SK-N-SH (cell line): ENCODE data around the gene GATM. TPM values are rescaled to one million over a fixed set of nuclear protein-coding genes. Genes with fewer than 3 reads are reported as not detected.

Experiments
- CTCF ChIA-PET: fragments of 300-600, 350-600 bp; formaldehyde crosslinking; extraction: SDS; loops from one replicate; lab custom pipeline; 2021; lab: Yijun Ruan, JAX
- POLR2A ChIA-PET: fragments of 350-600 bp; sonication (Branson Sonifier 250); formaldehyde crosslinking; extraction: SDS; loops from one replicate; lab custom pipeline; 2020; ENCODE audit warnings: antibody characterized with exemption, inconsistent platforms; lab: Yijun Ruan, JAX
- DNase-seq: peaks from one replicate; pipeline ENCODE4 v3.0.0; 2012
- H2AFZ ChIP-seq: fragments of 200-600 bp; sonication (generic); 2 replicates; pipeline ENCODE4 v1.8.1; 2016; ENCODE audit warnings: antibody characterized with exemption, mild to moderate bottlenecking, low read depth
- H3F3A ChIP-seq: fragments of 200-600 bp; sonication (generic); replicated peaks from 2 replicates; pipeline ENCODE3; 2016; ENCODE audit warnings: antibody characterized with exemption, mild to moderate bottlenecking; ENCODE audit not compliant: insufficient read depth
- H3K27ac ChIP-seq, 2 experiments: fragments of 200-500 bp in 1 of 2; fragments of 200-600 bp in 1 of 2; sonication (Bioruptor generic) in 1 of 2; sonication (generic), shearing (Covaris generic) in 1 of 2; 2 replicates each; pipeline versions ENCODE4 v1.5.1 to v1.6.1; 2014 to 2016; ENCODE audit warnings: low read depth in 2 of 2, inconsistent platforms in 1 of 2, low read length in 1 of 2, mild to moderate bottlenecking in 1 of 2, mixed read lengths in 1 of 2
- H3K27me3 ChIP-seq: fragments of 200-600 bp; sonication (generic), shearing (Covaris generic); 2 replicates; pipeline ENCODE4 v1.6.1; 2016; ENCODE audit warnings: mixed run types; ENCODE audit not compliant: insufficient read depth
- H3K36me3 ChIP-seq, 2 experiments: fragments of 200-500 bp in 1 of 2; fragments of 200-600 bp in 1 of 2; sonication (Bioruptor generic) in 1 of 2; sonication (generic) in 1 of 2; replicated peaks in 1 of 2; 2 replicates each; pipeline versions ENCODE3 to v1.5.1; 2014 to 2016; ENCODE audit warnings: low read length in 1 of 2, mild to moderate bottlenecking in 1 of 2; ENCODE audit not compliant: insufficient read depth in 2 of 2, control insufficient read depth in 1 of 2
- H3K4me1 ChIP-seq, 2 experiments: fragments of 200-500 bp in 1 of 2; fragments of 200-600 bp in 1 of 2; sonication (Bioruptor generic) in 1 of 2; sonication (generic), shearing (Covaris generic) in 1 of 2; 2 replicates each; pipeline versions ENCODE4 v1.5.1 to v1.6.1; 2014 to 2016; ENCODE audit warnings: low read depth in 1 of 2, low read length in 1 of 2, mixed run types in 1 of 2; ENCODE audit not compliant: insufficient read depth in 2 of 2, control insufficient read depth in 1 of 2
- H3K4me2 ChIP-seq: fragments of 200-600 bp; sonication (generic), shearing (Covaris generic); 2 replicates; pipeline ENCODE4 v1.6.1; 2017; ENCODE audit warnings: mixed run types
- H3K4me3 ChIP-seq, 2 experiments: fragments of 200-500 bp in 1 of 2; fragments of 200-600 bp in 1 of 2; sonication (Bioruptor generic) in 1 of 2; sonication (generic), shearing (Covaris generic) in 1 of 2; 2 replicates each; pipeline versions ENCODE4 v1.5.1 to v1.8.1; 2014 to 2016; ENCODE audit warnings: low read depth in 2 of 2, inconsistent platforms in 1 of 2, low read length in 1 of 2, mild to moderate bottlenecking in 1 of 2, mixed read lengths in 1 of 2, moderate library complexity in 1 of 2
- H3K79me2 ChIP-seq: fragments of 200-600 bp; sonication (generic); 2 replicates; pipeline ENCODE4 v1.8.1; 2017; ENCODE audit warnings: mild to moderate bottlenecking; ENCODE audit not compliant: insufficient read depth
- H3K9ac ChIP-seq: fragments of 200-600 bp; sonication (generic); 2 replicates; pipeline ENCODE4 v1.6.1; 2017; ENCODE audit warnings: mixed run types
- H3K9me2 ChIP-seq: fragments of 200-600 bp; sonication (generic); 2 replicates; pipeline ENCODE4 v1.6.1; 2017; ENCODE audit warnings: mixed run types
- H3K9me3 ChIP-seq: fragments of 200-600 bp; sonication (generic); 2 replicates; pipeline ENCODE4 v1.6.1; 2017; ENCODE audit warnings: mixed run types, mild to moderate bottlenecking, moderate library complexity
- H4K20me1 ChIP-seq: fragments of 200-600 bp; sonication (generic); 2 replicates; pipeline ENCODE4 v1.6.1; 2017; ENCODE audit warnings: mild to moderate bottlenecking, mixed run types; ENCODE audit not compliant: insufficient read depth
- ELF1 ChIP-seq: IDR thresholded peaks from 2 replicates; pipeline ENCODE4 v1.4.0; 2012
- EP300 ChIP-seq, 2 experiments: IDR thresholded peaks; 2 replicates each; pipeline versions ENCODE4 v1.4.0 to v1.6.1; 2012; ENCODE audit warnings: borderline replicate concordance in 1 of 2, low read depth in 1 of 2, low read length in 1 of 2
- EZH2phosphoT487 ChIP-seq: fragments of 200-600 bp; sonication (generic); IDR thresholded peaks from 2 replicates; pipeline ENCODE4 v1.6.1; 2017; ENCODE audit warnings: low read depth, mixed run types, mild to moderate bottlenecking, antibody characterized with exemption, moderate library complexity, borderline replicate concordance
- FOXJ3 ChIP-seq: sonication (generic); formaldehyde crosslinking; IDR thresholded peaks from 2 replicates; pipeline ENCODE4 v1.5.1; 2020; ENCODE audit warnings: mild to moderate bottlenecking, missing genetic modification reagents
- GABPA ChIP-seq: IDR thresholded peaks from 2 replicates; pipeline ENCODE4 v1.4.0; 2012; ENCODE audit warnings: low read depth, mild to moderate bottlenecking
- JUND ChIP-seq: IDR thresholded peaks from 2 replicates; pipeline ENCODE4 v1.4.0; 2012
- MEF2A ChIP-seq: IDR thresholded peaks from 2 replicates; pipeline ENCODE4 v1.4.0; 2012; ENCODE audit warnings: low read depth, borderline replicate concordance
- MXI1 ChIP-seq: IDR thresholded peaks from 2 replicates; pipeline ENCODE4 v1.6.1; 2012; ENCODE audit warnings: mild to moderate bottlenecking, low read depth, low read length, improper control_type of control experiment
- RFX5 ChIP-seq: IDR thresholded peaks from 2 replicates; pipeline ENCODE4 v1.6.1; 2012; ENCODE audit warnings: mild to moderate bottlenecking, improper control_type of control experiment, low read length
- SIN3A ChIP-seq: IDR thresholded peaks from 2 replicates; pipeline ENCODE4 v1.6.1; 2012; ENCODE audit warnings: low read depth, mild to moderate bottlenecking, low read length, moderate library complexity, borderline replicate concordance
- TAF1 ChIP-seq: IDR thresholded peaks from 2 replicates; pipeline ENCODE4 v1.6.1; 2012; ENCODE audit warnings: low read depth, mild to moderate bottlenecking, low read length, moderate library complexity, borderline replicate concordance
- TEAD4 ChIP-seq: IDR thresholded peaks from 2 replicates; pipeline ENCODE4 v1.4.0; 2012; ENCODE audit warnings: mild to moderate bottlenecking, borderline replicate concordance; ENCODE audit not compliant: insufficient read depth
- WGBS: methylation state at CpG from one replicate; pipeline ENCODE4 v1.1.6; 2017; ENCODE audit warnings: low lambda C conversion rate; 5-methylcytosine and 5-hydroxymethylcytosine counted together
- polyA plus RNA-seq, 3 experiments: library from polyadenylated mRNA; depleted of rRNA; stranded (reverse); fragments of >200 nt; gene quantifications; 2 replicates each; pipeline ENCODE4 v1.2.3, GENCODE V29; 2012
- TF ChIP-seq, protein P1 (sequence below): fragments of 150-350 bp; IDR thresholded peaks from 2 replicates; pipeline ENCODE4 v1.6.1; 2016; ENCODE audit warnings: mild to moderate bottlenecking, low read depth, low read length
- TF ChIP-seq, protein P2 (sequence below): fragments of 150-350 bp; IDR thresholded peaks from 2 replicates; pipeline ENCODE4 v1.6.1; 2017; ENCODE audit warnings: antibody characterized with exemption, low read length, low read depth, borderline replicate concordance
- TF ChIP-seq, protein P3 (sequence below): IDR thresholded peaks from 2 replicates; pipeline ENCODE4 v1.4.0; 2012; ENCODE audit warnings: low read depth, borderline replicate concordance
- TF ChIP-seq, protein P4 (sequence below): IDR thresholded peaks from 2 replicates; pipeline ENCODE4 v1.6.1; 2012; ENCODE audit warnings: mild to moderate bottlenecking, low read depth, low read length, moderate library complexity

Gene GATM
- polyA plus RNA-seq, 1 of the 3 experiments (the other 2 are of a cell fraction) = 0.58 TPM

DNA sequence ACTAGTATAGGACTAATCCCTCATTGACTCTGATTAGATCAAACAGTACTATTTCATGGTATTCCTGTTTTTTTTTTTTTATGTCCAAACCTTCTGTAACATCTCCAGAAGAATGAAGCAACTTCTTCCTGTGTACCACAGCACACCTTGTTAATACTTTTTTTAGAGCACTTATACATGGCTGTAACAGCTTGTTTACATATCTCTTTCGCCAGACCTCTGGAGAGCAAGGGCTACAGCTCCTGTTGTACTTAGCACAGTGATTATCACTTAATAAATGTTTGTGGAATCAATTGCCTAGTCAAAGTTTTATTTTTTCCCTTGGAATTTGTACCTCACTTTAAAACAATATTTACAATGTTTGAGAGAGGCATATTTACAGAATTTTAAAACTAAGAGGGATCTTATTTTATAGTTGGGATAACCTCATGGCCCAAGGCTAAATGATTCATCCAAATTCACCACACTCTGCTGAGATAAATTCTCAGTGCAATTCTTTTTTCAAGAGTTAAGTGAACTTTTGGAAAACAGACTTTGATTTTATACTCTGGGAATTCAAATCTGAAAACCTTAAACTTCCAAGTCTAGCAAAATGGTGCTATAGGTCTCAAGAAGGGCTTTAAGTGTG, 9.2 kb upstream of the GATM start:
- ChIA-PET POLR2A (no interaction called here), CTCF (interaction anchor here (0.6 kb wide), 1 partner anchor 10 kb away, joined by 3 read pairs; no protein-coding TSS in a partner anchor)
- Histone ChIP-seq H3K9me3 (no peaks in the 10 kb centered on the region), H3K27me3 (no peaks in the 10 kb centered on the region; the same call in 1 of the 2 replicates), H3K4me3 (no peak overlapping the region), H3F3A (no peaks in the 10 kb centered on the region), H3K9me2 (no peaks in the 10 kb centered on the region), H3K4me2 (no peak overlapping the region), H3K27ac (no peak overlapping the region), H2AFZ (no peak overlapping the region), H3K9ac (no peak overlapping the region), H4K20me1 (no peaks in the 10 kb centered on the region), H3K4me1 (no peaks in the 10 kb centered on the region; a peak in 1 of 4 replicates), H3K79me2 (no peaks in the 10 kb centered on the region), H3K36me3 (no peaks in the 10 kb centered on the region)
- 43% methylated on average over 1 of the region's 1 CpG for WGBS
- no peak for DNase-seq
- TF ChIP-seq RFX5 (no peak), ELF1 (no peak), MXI1 (no peak), GABPA (no peak), FOXJ3 (CRISPR knock-in tag) (no peak), MEF2A (no peak), EZH2phosphoT487 (no peak), TAF1 (no peak), JUND (no peak), EP300 (IDR thresholded peaks at IDR 0.05; ENCODE audit: borderline replicate concordance in 1 of 2, low read depth in 1 of 2, low read length in 1 of 2) (no peak), TEAD4 (no peak), SIN3A (no peak)
- TF ChIP-seq, protein P1, sequence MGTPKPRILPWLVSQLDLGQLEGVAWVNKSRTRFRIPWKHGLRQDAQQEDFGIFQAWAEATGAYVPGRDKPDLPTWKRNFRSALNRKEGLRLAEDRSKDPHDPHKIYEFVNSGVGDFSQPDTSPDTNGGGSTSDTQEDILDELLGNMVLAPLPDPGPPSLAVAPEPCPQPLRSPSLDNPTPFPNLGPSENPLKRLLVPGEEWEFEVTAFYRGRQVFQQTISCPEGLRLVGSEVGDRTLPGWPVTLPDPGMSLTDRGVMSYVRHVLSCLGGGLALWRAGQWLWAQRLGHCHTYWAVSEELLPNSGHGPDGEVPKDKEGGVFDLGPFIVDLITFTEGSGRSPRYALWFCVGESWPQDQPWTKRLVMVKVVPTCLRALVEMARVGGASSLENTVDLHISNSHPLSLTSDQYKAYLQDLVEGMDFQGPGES = no peak
- TF ChIP-seq, protein P2, sequence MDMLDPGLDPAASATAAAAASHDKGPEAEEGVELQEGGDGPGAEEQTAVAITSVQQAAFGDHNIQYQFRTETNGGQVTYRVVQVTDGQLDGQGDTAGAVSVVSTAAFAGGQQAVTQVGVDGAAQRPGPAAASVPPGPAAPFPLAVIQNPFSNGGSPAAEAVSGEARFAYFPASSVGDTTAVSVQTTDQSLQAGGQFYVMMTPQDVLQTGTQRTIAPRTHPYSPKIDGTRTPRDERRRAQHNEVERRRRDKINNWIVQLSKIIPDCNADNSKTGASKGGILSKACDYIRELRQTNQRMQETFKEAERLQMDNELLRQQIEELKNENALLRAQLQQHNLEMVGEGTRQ = no peak
- TF ChIP-seq, protein P3, sequence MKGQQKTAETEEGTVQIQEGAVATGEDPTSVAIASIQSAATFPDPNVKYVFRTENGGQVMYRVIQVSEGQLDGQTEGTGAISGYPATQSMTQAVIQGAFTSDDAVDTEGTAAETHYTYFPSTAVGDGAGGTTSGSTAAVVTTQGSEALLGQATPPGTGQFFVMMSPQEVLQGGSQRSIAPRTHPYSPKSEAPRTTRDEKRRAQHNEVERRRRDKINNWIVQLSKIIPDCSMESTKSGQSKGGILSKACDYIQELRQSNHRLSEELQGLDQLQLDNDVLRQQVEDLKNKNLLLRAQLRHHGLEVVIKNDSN = no peak
- TF ChIP-seq, protein P4, sequence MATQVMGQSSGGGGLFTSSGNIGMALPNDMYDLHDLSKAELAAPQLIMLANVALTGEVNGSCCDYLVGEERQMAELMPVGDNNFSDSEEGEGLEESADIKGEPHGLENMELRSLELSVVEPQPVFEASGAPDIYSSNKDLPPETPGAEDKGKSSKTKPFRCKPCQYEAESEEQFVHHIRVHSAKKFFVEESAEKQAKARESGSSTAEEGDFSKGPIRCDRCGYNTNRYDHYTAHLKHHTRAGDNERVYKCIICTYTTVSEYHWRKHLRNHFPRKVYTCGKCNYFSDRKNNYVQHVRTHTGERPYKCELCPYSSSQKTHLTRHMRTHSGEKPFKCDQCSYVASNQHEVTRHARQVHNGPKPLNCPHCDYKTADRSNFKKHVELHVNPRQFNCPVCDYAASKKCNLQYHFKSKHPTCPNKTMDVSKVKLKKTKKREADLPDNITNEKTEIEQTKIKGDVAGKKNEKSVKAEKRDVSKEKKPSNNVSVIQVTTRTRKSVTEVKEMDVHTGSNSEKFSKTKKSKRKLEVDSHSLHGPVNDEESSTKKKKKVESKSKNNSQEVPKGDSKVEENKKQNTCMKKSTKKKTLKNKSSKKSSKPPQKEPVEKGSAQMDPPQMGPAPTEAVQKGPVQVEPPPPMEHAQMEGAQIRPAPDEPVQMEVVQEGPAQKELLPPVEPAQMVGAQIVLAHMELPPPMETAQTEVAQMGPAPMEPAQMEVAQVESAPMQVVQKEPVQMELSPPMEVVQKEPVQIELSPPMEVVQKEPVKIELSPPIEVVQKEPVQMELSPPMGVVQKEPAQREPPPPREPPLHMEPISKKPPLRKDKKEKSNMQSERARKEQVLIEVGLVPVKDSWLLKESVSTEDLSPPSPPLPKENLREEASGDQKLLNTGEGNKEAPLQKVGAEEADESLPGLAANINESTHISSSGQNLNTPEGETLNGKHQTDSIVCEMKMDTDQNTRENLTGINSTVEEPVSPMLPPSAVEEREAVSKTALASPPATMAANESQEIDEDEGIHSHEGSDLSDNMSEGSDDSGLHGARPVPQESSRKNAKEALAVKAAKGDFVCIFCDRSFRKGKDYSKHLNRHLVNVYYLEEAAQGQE = no peak
